HG03521 (cell line): ENCODE data around the gene CTBP1.

Experiments used
- ATAC-seq: cut with Tn5 transposase; IDR thresholded peaks from one replicate; pipeline ENCODE4 v1.9.1; 2021; ENCODE audit warnings: mild to moderate bottlenecking, moderate library complexity; ENCODE audit not compliant: unreplicated experiment

CTBP1 gene

GRCh38 chr4:1199556-1200331, 49.2 kb downstream of the CTBP1 start:
- ATAC-seq = no peak

GRCh38 chr4:1198098-1198844, 50.7 kb downstream of the CTBP1 start:
- ATAC-seq = no peak

GRCh38 chr4:1196421-1197183, 52.3 kb downstream of the CTBP1 start:
- no peak for ATAC-seq

GRCh38 chr4:1195891-1196401, 53.0 kb downstream of the CTBP1 start:
- no peak for ATAC-seq

GRCh38 chr4:1195109-1195671, 53.7 kb downstream of the CTBP1 start:
- no peak for ATAC-seq

GRCh38 chr4:1194010-1194900, 54.7 kb downstream of the CTBP1 start:
- no peak for ATAC-seq

- ATAC-seq = no peak
Observed at GRCh38 chr4:1193206-1194009, 55.5 kb downstream of the CTBP1 start.

- no peak for ATAC-seq
Observed at GRCh38 chr4:1192493-1193205, 56.3 kb downstream of the CTBP1 start.

GRCh38 chr4:1192091-1192492, 56.8 kb downstream of the CTBP1 start:
- ATAC-seq = no peak

- no peak for ATAC-seq
Observed at GRCh38 chr4:1191621-1192020, 57.3 kb downstream of the CTBP1 start.

GRCh38 chr4:1187182-1187581, 61.7 kb downstream of the CTBP1 start:
- no peak for ATAC-seq

- no peak for ATAC-seq
Observed at GRCh38 chr4:1183985-1184773, 64.8 kb downstream of the CTBP1 start.

- ATAC-seq = no peak
Observed at GRCh38 chr4:1182313-1182712, 66.6 kb downstream of the CTBP1 start.

GRCh38 chr4:1180663-1181062, 68.3 kb downstream of the CTBP1 start:
- ATAC-seq = no peak

- no peak for ATAC-seq
Observed at GRCh38 chr4:1179976-1180375, 69.0 kb downstream of the CTBP1 start.

GRCh38 chr4:1179089-1179441, 69.9 kb downstream of the CTBP1 start:
- no peak for ATAC-seq

GRCh38 chr4:1178300-1179088, 70.4 kb downstream of the CTBP1 start:
- no peak for ATAC-seq
